ENCODE results near the gene ITPRIPL2.

The ITPRIPL2 gene

DNA sequence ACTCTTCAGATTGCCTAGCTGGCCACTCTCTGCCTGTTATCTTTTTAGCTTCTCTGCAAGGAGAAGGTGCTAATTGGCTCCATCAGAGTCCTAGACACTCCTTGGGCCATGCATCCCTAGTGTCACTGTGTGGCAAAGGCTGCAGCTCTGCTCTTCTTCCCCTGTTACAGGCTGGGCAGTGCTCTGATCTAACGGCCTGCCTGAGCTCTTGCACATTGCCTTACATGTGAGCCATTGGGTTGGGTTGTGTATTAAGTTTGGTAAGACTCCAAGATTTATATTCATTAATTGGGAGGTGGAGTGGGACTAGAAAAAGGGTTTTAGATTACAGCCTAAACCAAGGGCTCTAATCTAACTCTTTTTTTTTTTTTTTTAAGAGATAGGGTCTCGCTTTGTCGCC is 31.2 kb downstream of the ITPRIPL2 start:
- H3K4me3 ChIP-seq (ENCODE audit: low read length), result no peak overlapping the region
- no peak for DNase-seq (ENCODE audit: low read depth)
- TF ChIP-seq CTCF (conservative IDR thresholded peaks at IDR 0.05; ENCODE audit: low read depth, low read length), result no peak

- DNase-seq (ENCODE audit: low read depth), result no peak
- H3K4me3 ChIP-seq (ENCODE audit: low read length), result no peak overlapping the region
- TF ChIP-seq CTCF (conservative IDR thresholded peaks at IDR 0.05; ENCODE audit: low read depth, low read length), result no peak
These were observed 33.4 kb downstream of the ITPRIPL2 start for GRCh38 chr16:19147126-19147525.

DNA sequence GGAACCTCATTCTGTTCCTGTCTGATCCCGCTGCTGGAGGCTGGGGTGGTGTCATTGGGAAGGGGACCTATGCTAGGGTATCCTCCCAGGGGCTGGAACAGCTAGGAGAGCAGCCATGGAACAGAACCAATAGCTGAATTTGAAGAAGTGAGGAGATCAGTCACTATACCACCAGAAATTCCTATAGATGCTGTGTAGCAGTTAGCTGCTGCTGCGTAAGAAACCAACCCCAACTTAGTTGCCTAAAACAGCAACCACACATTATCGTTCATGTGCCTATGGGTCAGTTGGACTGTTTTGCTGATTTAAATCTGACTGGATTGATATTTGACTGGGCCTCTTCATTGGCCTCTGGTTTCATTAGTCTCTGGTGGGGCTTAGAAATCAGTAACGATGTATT is 33.9 kb downstream of the ITPRIPL2 start:
- TF ChIP-seq CTCF (conservative IDR thresholded peaks at IDR 0.05; ENCODE audit: low read depth, low read length), result no peak
- H3K4me3 ChIP-seq (ENCODE audit: low read length), result no peak overlapping the region
- DNase-seq (ENCODE audit: low read depth), result no peak

DNA sequence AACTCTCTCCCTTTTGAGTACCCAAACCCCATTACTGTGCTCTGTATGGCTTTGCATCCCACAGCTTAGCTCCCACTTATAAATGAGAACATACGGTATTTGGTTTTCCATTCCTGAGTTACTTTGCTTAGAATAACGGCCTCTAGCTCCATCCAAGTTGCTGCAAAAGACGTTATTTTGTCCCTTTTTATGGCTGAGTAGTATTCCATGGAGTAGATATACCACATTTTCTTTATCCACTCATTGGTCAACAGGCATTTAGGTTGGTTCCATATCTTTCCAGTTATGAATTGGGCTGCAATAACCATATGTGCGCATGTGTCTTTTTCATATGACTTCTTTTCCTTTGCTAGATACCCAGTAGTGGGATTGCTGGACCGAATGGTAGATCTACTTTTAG is 34.4 kb downstream of the ITPRIPL2 start:
- DNase-seq (ENCODE audit: low read depth), result no peak
- TF ChIP-seq CTCF (conservative IDR thresholded peaks at IDR 0.05; ENCODE audit: low read depth, low read length), result no peak
- H3K4me3 ChIP-seq (ENCODE audit: low read length), result no peak overlapping the region

DNA sequence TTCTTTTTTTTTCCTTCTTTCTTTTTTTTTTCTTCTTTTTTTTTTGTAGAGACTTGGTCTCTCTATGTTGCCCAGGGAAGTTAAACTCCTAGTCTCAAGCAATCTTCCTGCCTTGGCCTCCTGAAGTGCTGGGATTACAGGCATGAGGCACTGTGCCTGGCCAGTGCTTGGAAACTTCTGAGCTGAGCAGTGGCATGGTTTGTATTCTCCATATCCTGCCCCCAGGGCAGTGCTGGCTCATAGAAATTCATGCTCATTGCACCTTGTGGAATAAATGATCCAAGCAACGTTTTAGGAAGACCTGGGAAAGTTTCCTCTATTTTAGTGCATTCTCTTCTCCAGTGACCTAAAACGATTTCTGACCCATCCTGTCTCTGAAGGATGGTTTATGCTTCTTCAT is 37.5 kb downstream of the ITPRIPL2 start:
- H3K4me3 ChIP-seq (ENCODE audit: low read length), result no peak overlapping the region
- no peak for TF ChIP-seq CTCF (conservative IDR thresholded peaks at IDR 0.05; ENCODE audit: low read depth, low read length)
- DNase-seq (ENCODE audit: low read depth), result no peak

GRCh38 chr16:19152042-19152441 is 38.3 kb downstream of the ITPRIPL2 start:
- TF ChIP-seq CTCF (conservative IDR thresholded peaks at IDR 0.05; ENCODE audit: low read depth, low read length), result no peak
- no peak overlapping the region for H3K4me3 ChIP-seq (ENCODE audit: low read length)
- DNase-seq (ENCODE audit: low read depth), result no peak

- no peak for TF ChIP-seq CTCF (conservative IDR thresholded peaks at IDR 0.05; ENCODE audit: low read depth, low read length)
- H3K4me3 ChIP-seq (ENCODE audit: low read length), result no peak overlapping the region
- DNase-seq (ENCODE audit: low read depth), result no peak
These were observed 40.1 kb downstream of the ITPRIPL2 start for GRCh38 chr16:19153876-19154275.

Data from retinal pigment epithelial cell (primary cell).